ENCODE results near the gene CDK2AP2. TPM values are rescaled to one million over a fixed set of nuclear protein-coding genes. Genes with fewer than 3 reads are reported as not detected.

The CDK2AP2 gene
- total and polyA plus RNA-seq, 5 experiments from 2014 or later: 41.8 to 96.8 (median 75.9) TPM

DNA sequence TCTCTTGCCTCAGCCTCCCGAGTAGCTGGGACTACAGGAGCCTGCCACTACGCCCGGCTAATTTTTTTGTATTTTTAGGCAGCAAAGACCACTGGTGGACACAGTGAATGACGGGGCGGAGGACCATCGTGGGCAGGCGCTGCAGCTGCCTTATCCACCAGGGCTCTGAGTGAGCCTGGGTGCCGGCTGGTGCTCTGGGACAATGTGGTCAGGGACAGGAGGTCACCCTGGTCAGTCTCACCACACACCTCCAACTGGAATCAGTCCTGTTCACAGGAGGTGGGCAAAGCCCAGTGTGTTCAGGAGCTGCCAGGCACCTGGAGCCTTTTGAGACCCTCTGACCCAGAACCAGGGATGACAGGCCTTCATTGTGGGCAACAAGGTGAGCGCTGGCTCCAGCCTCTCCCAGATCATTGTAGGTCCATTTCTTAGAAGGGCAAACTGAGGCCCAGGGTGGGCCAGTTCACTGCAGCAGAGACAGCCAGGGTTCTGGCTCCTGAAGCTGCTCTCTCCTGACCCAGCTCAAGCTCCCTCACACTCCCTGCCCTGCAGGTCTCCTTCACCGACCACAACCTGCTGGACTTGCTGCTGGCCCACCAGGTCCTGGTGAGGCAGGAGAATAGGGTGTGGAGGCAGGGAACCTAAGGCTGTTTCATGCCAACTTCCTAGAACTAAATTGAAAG is 31.0 kb upstream of the CDK2AP2 start:
- no peak overlapping the region for H3K27ac Mint-ChIP-seq
- no peaks in the 10 kb centered on the region for H3K4me1 Mint-ChIP-seq
- ATAC-seq: no peak
- peaks cover 0 to 3% (median 0%) of the 10 kb centered on the region in 5 donors for H3K27me3 Mint-ChIP-seq
- DNase-seq: no peak
- POLR2A ChIA-PET: interaction anchor here (0.7 kb wide), 1 partner anchor 71 kb away, joined by 3 read pairs; no protein-coding TSS in a partner anchor
- H3K4me3 Mint-ChIP-seq: no peak overlapping the region
- peaks cover 0 to 9% (median 3%) of the 10 kb centered on the region in 9 donors for H3K9me3 Mint-ChIP-seq
- H3K36me3 Mint-ChIP-seq: peaks cover 0 to 8% (median 3%) of the 10 kb centered on the region in 3 donors

- H3K27ac Mint-ChIP-seq: no peak overlapping the region
- H3K36me3 Mint-ChIP-seq: peaks cover 0 to 11% (median 3%) of the 10 kb centered on the region in 3 donors
- peaks cover 0 to 14% (median 7%) of the 10 kb centered on the region in 9 donors for H3K9me3 Mint-ChIP-seq
- no peak for ATAC-seq
- H3K4me3 Mint-ChIP-seq: no peak overlapping the region
- DNase-seq: no peak
- peaks cover 0 to 3% (median 0%) of the 10 kb centered on the region in 5 donors for H3K27me3 Mint-ChIP-seq
- POLR2A ChIA-PET: interaction anchor here (0.7 kb wide), 1 partner anchor 70 kb away, joined by 3 read pairs; no protein-coding TSS in a partner anchor
- no peaks in the 10 kb centered on the region for H3K4me1 Mint-ChIP-seq
Measured at GRCh38 chr11:67538306-67538705, 30.3 kb upstream of the CDK2AP2 start.

- DNase-seq: no peak
Measured at GRCh38 chr11:67535561-67535960, 27.6 kb upstream of the CDK2AP2 start.

DNA sequence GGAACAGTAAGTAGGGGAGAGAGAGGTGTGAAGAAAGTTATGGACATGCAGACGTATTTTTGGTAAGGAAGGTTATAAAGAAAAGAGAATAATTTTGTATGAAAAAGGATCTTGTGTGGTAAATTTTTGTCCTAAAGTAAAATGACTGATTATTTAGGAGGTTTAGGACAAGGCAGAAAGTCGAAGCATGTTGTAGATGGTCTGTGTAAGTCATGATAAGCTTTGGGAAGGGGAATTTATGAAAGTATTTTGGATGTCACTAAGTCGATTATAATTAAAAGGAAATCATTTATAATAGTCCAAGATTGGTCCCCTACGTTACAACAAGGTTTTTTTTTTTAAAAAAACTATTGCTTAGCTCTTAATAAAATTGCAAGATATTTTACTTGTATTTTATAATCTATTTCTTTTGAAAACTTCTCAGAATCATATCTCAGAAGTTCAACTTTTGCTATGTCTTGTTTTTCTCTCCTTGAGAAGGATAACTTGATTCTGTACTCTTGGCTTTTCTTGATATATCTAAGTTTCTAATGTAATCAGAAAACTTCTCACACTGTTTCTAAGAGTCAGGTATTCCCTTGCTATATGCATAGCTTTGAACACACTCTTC is 26.2 kb upstream of the CDK2AP2 start:
- no peak overlapping the region for H3K27ac Mint-ChIP-seq
- POLR2A ChIA-PET: no interaction called here
- no peak overlapping the region for H3K4me3 Mint-ChIP-seq
- peaks cover 0 to 20% (median 7%) of the 10 kb centered on the region in 9 donors for H3K9me3 Mint-ChIP-seq
- ATAC-seq: no peak
- peaks cover 0 to 5% (median 0%) of the 10 kb centered on the region in 5 donors for H3K27me3 Mint-ChIP-seq
- H3K36me3 Mint-ChIP-seq: peaks cover 0 to 11% (median 3%) of the 10 kb centered on the region in 3 donors
- no peak for DNase-seq
- H3K4me1 Mint-ChIP-seq: no peaks in the 10 kb centered on the region

More at GRCh38 chr11:67535561-67535960, 27.6 kb upstream of the CDK2AP2 start:
- POLR2A ChIA-PET: no interaction called here
- Mint-ChIP-seq H3K27ac (no peak overlapping the region), H3K4me3 (no peak overlapping the region), H3K36me3 (peaks cover 0 to 11% (median 3%) of the 10 kb centered on the region in 3 donors), H3K9me3 (peaks cover 0 to 20% (median 7%) of the 10 kb centered on the region in 9 donors), H3K27me3 (peaks cover 0 to 5% (median 0%) of the 10 kb centered on the region in 5 donors), H3K4me1 (no peaks in the 10 kb centered on the region)
- ATAC-seq: no peak

- Mint-ChIP-seq H3K4me3 (no peak overlapping the region), H3K9me3 (peaks cover 0 to 20% (median 7%) of the 10 kb centered on the region in 9 donors), H3K27ac (no peak overlapping the region), H3K4me1 (no peaks in the 10 kb centered on the region), H3K27me3 (peaks cover 0 to 3% (median 0%) of the 10 kb centered on the region in 5 donors), H3K36me3 (peaks cover 0 to 11% (median 3%) of the 10 kb centered on the region in 3 donors)
- POLR2A ChIA-PET: no interaction called here
- DNase-seq (no peak), ATAC-seq (no peak)
Measured at GRCh38 chr11:67532889-67533288, 24.9 kb upstream of the CDK2AP2 start.

GRCh38 chr11:67530282-67530592 is 22.3 kb upstream of the CDK2AP2 start:
- H3K4me3 Mint-ChIP-seq: no peak overlapping the region
- no peaks in the 10 kb centered on the region for H3K4me1 Mint-ChIP-seq
- ATAC-seq (no peak), DNase-seq (no peak)
- peaks cover 0 to 20% (median 6%) of the 10 kb centered on the region in 9 donors for H3K9me3 Mint-ChIP-seq
- POLR2A ChIA-PET: no interaction called here
- H3K27ac Mint-ChIP-seq: no peak overlapping the region
- H3K27me3 Mint-ChIP-seq: peaks cover 0 to 12% (median 9%) of the 10 kb centered on the region in 5 donors
- H3K36me3 Mint-ChIP-seq: peaks cover 0 to 11% (median 3%) of the 10 kb centered on the region in 3 donors

DNA sequence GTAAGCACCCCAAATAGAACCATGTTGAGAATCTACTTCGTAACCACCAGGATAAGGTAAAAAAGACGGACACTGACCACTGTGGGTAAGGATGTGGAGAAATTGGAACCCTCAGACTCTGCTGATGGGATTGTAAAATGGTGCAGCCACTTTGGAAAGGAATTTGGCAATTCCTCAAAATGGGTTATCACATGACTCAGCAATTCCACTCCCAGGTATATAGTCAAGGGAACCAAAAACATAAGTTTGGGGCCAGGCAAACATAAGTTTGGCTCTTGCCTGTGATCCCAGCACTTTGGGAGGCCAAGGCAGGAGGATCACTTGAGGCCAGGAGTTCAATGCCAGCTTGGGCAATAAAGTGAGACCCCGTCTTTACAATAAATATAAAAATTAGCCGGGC is 20.4 kb upstream of the CDK2AP2 start:
- ATAC-seq (no peak), DNase-seq (no peak)
- H3K27me3 Mint-ChIP-seq: peaks cover 0 to 16% (median 7%) of the 10 kb centered on the region in 5 donors
- H3K27ac Mint-ChIP-seq: no peak overlapping the region
- H3K4me3 Mint-ChIP-seq: no peak overlapping the region
- POLR2A ChIA-PET: no interaction called here
- H3K4me1 Mint-ChIP-seq: no peaks in the 10 kb centered on the region
- peaks cover 0 to 6% (median 0%) of the 10 kb centered on the region in 9 donors for H3K9me3 Mint-ChIP-seq
- no peaks in the 10 kb centered on the region for H3K36me3 Mint-ChIP-seq

GRCh38 chr11:67525275-67525976 is 17.5 kb upstream of the CDK2AP2 start:
- no peak overlapping the region for H3K4me3 Mint-ChIP-seq
- H3K4me1 Mint-ChIP-seq: no peaks in the 10 kb centered on the region
- no peaks in the 10 kb centered on the region for H3K36me3 Mint-ChIP-seq
- ATAC-seq: no peak
- DNase-seq: no peak
- POLR2A ChIA-PET: no interaction called here
- peak overlapping the region in 2 of 10 donors; percentile 33 to 48 for H3K27ac Mint-ChIP-seq
- no peaks in the 10 kb centered on the region for H3K9me3 Mint-ChIP-seq
- H3K27me3 Mint-ChIP-seq: peaks cover 0 to 20% (median 5%) of the 10 kb centered on the region in 5 donors

DNA sequence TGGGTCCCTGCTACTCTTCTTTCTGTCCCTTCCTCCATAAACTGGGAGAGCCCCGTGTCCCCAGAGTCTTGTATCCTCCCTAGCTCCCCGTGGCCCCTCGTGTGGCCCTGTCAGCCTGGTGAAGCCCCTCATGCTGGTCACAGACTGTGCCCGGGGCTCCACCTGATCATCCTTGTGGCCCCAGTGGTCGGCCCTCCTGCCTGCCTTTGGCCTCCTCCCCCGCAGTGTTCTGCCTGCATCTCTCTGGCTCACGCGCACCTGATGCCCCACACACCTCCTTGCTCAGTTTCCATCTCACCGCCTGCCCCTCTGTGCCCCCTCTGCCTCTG is 16.5 kb upstream of the CDK2AP2 start:
- Mint-ChIP-seq H3K27ac (no peak overlapping the region), H3K36me3 (no peaks in the 10 kb centered on the region)

GRCh38 chr11:67523556-67524479 is 15.9 kb upstream of the CDK2AP2 start:
- POLR2A ChIA-PET: no interaction called here
- no peak for ATAC-seq
- Mint-ChIP-seq H3K4me1 (no peaks in the 10 kb centered on the region), H3K36me3 (no peaks in the 10 kb centered on the region), H3K9me3 (no peaks in the 10 kb centered on the region), H3K4me3 (no peak overlapping the region), H3K27me3 (peaks cover 0 to 19% (median 5%) of the 10 kb centered on the region in 5 donors), H3K27ac (no peak overlapping the region)
- no peak for DNase-seq

More for the DNA sequence above, 16.5 kb upstream of the CDK2AP2 start:
- H3K9me3 Mint-ChIP-seq: no peaks in the 10 kb centered on the region
- POLR2A ChIA-PET: no interaction called here
- H3K4me3 Mint-ChIP-seq: no peak overlapping the region
- H3K4me1 Mint-ChIP-seq: no peaks in the 10 kb centered on the region
- DNase-seq: no peak
- no peak for ATAC-seq
- peaks cover 0 to 20% (median 5%) of the 10 kb centered on the region in 5 donors for H3K27me3 Mint-ChIP-seq

DNA sequence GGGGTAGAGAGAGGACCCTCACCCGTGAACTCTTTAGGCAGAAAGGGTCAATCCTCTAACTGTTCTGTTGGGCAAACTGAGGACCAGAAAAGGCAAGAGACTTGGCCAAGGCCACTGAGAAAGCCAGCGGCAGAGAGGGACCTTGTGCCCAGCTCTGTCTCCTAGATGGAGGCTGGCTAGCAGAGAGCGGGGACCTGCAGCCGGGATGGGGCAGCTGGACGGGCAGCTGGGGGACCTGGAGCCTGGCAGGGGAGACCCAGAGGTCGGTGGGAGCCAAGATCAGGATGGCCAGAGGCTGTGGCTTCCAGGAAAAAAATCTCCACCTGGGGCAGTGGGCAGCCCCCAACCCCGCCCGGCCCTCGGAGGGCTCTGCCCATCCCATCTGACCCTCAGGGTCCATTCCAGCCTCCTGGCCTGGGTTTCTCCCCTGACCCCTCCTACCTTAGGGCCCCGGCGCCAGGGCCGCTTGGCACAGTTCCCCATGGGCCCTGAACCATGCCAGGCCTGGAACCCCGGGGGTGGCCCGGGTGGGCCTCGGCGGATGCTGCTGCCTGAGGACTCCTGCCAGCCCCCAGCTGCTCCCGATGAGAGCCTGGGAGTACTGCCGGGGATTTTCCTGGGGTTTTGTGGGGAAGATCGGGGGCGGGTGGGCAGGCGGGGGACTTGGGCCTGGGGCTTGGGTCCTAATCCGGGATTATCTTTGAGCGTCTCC is 15.0 kb upstream of the CDK2AP2 start, which contains the start of gene CABP2:
CABP2 (minus strand) TSS at position 603 of the 712 bp plus-strand sequence; CDS start at position 483, 120 bp downstream.
- POLR2A ChIA-PET: no interaction called here
- Mint-ChIP-seq H3K9me3 (no peaks in the 10 kb centered on the region), H3K36me3 (no peaks in the 10 kb centered on the region), H3K4me3 (no peak within 1 kb of the TSS), H3K27me3 (peaks cover 0 to 17% (median 5%) of the 10 kb centered on the region in 5 donors), H3K4me1 (no peaks in the 10 kb centered on the region), H3K27ac (no peak within 1 kb of the TSS)
- ATAC-seq (no peak), DNase-seq (no peak)

DNA sequence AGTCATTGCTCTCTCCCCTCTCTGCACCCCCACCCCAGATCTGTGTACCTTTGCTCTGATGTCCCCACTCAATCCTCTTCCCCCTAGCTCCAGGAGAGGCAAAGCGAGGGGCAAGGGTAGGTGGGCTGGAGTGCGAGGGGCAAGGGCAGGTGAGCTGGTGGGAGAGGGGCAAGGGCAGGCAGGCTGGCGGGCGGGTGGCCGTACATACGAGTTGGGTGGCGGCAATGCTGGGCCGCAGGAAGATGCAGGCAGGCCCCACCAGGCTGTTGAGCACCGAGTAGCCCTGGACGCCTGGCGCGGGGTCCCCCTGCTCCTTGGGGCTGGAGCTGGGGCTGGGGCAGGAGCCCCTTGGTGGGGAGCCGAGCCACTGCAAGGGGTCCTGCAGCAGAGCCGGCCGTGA is 14.4 kb upstream of the CDK2AP2 start:
- POLR2A ChIA-PET: no interaction called here
- H3K36me3 Mint-ChIP-seq: no peaks in the 10 kb centered on the region
- ATAC-seq: no peak
- H3K4me1 Mint-ChIP-seq: no peaks in the 10 kb centered on the region
- H3K27ac Mint-ChIP-seq: no peak overlapping the region
- peaks cover 0 to 14% (median 2%) of the 10 kb centered on the region in 5 donors for H3K27me3 Mint-ChIP-seq
- DNase-seq: no peak
- H3K4me3 Mint-ChIP-seq: no peak overlapping the region
- H3K9me3 Mint-ChIP-seq: no peaks in the 10 kb centered on the region

All from naive thymus-derived CD8-positive, alpha-beta T cell (primary cell).